K562 (cell line): ENCODE measurements around the gene RBM4B. TPM values are rescaled to one million over a fixed set of nuclear protein-coding genes. Genes with fewer than 3 reads are reported as not detected.
A peak's percentile ranks its signal among the peaks of the same experiment; 100 is the strongest.

Experiments
- CBX1 ChIP-seq: sonication (generic); IDR thresholded peaks from 2 replicates; pipeline ENCODE4 v1.6.1; 2016; ENCODE audit warnings: antibody characterized with exemption, low read depth, mild to moderate bottlenecking
- CCAR2 ChIP-seq: fragments of 200-400 bp; formaldehyde crosslinking; IDR thresholded peaks from 2 replicates; pipeline ENCODE4 v1.6.1; 2017; ENCODE audit warnings: mild to moderate bottlenecking, low read depth, low read length
- CGGBP1 ChIP-seq: fragments of 250-450 bp; sonication (Bioruptor Pico); IDR thresholded peaks from 2 replicates; pipeline ENCODE4 v1.9.0; 2021; ENCODE audit warnings: mild to moderate bottlenecking
- EP400 ChIP-seq: fragments of 450-650 bp; IDR thresholded peaks from 2 replicates; pipeline ENCODE4 v1.6.1; 2017; ENCODE audit warnings: antibody characterized with exemption, mild to moderate bottlenecking, moderate library complexity
- ESRRA ChIP-seq: fragments of 450-650 bp; IDR thresholded peaks from 2 replicates; pipeline ENCODE4 v1.6.1; 2014; ENCODE audit warnings: low read depth, mild to moderate bottlenecking, moderate library complexity, borderline replicate concordance
- HMG20A ChIP-seq: fragments of 450-650 bp; formaldehyde crosslinking; conservative IDR thresholded peaks from 2 replicates; pipeline ENCODE4 v1.4.0; 2020; ENCODE audit warnings: mild to moderate bottlenecking, mixed read lengths
- HSF4 ChIP-seq: fragments of 250-450 bp; sonication (Bioruptor Pico); IDR thresholded peaks from 2 replicates; pipeline ENCODE4 v2.1.2; 2022; ENCODE audit warnings: mild to moderate bottlenecking, moderate library complexity, borderline replicate concordance
- ILK ChIP-seq: fragments of 450-650 bp; IDR thresholded peaks from 2 replicates; pipeline ENCODE4 v1.6.1; 2016; ENCODE audit warnings: missing genetic modification characterization, low read depth, mild to moderate bottlenecking, missing compliant biosample characterization, moderate library complexity, borderline replicate concordance
- KAT7 ChIP-seq: sonication (generic); formaldehyde crosslinking; IDR thresholded peaks from 2 replicates; pipeline ENCODE4 v1.8.0; 2022; ENCODE audit warnings: missing genetic modification reagents, mild to moderate bottlenecking, borderline replicate concordance
- KLF10 ChIP-seq: fragments of 250-450 bp; sonication (Bioruptor Pico); IDR thresholded peaks from 2 replicates; pipeline ENCODE4 v1.6.1; 2021; ENCODE audit warnings: matching md5 sums
- KLF6 ChIP-seq: fragments of 250-450 bp; sonication (Bioruptor Pico); IDR thresholded peaks from 2 replicates; pipeline ENCODE4 v1.4.0; 2020; ENCODE audit warnings: mild to moderate bottlenecking, moderate library complexity, borderline replicate concordance
- NFE2L1 ChIP-seq: fragments of 450-650 bp; IDR thresholded peaks from 2 replicates; pipeline ENCODE4 v1.6.1; 2016; ENCODE audit warnings: missing genetic modification characterization, low read depth, mild to moderate bottlenecking, missing compliant biosample characterization, moderate library complexity, borderline replicate concordance
- POLR2AphosphoS2 ChIP-seq: IDR thresholded peaks from 2 replicates; pipeline ENCODE4 v1.6.1; 2012; ENCODE audit warnings: low read length, improper control_type of control experiment
- RBM22 ChIP-seq: fragments of 200-400 bp; formaldehyde crosslinking; IDR thresholded peaks from 2 replicates; pipeline ENCODE4 v1.6.1; 2018; ENCODE audit warnings: low read length, low read depth; ENCODE audit not compliant: poor library complexity, severe bottlenecking
- RFX7 ChIP-seq: fragments of 250-450 bp; sonication (Bioruptor Pico); IDR thresholded peaks from 2 replicates; pipeline ENCODE4 v1.5.1; 2021; ENCODE audit warnings: mild to moderate bottlenecking
- RREB1 ChIP-seq: fragments of 250-450 bp; sonication (Bioruptor Pico); IDR thresholded peaks from 2 replicates; pipeline ENCODE4 v1.4.0; 2020
- TBP ChIP-seq: optimal IDR thresholded peaks from 2 replicates; pipeline ENCODE3; 2011; ENCODE audit warnings: low read depth, low read length, improper control_type of control experiment
- TEAD2 ChIP-seq: fragments of 450-650 bp; IDR thresholded peaks from 2 replicates; pipeline ENCODE4 v1.6.1; 2016; ENCODE audit warnings: missing genetic modification characterization, control low read depth, missing compliant biosample characterization
- TOE1 ChIP-seq, 2 experiments: fragments of 450-650 bp in 1 of 2; sonication (generic) in 1 of 2; formaldehyde crosslinking in 1 of 2; IDR thresholded peaks; 2 replicates each; pipeline versions ENCODE4 v1.7.1 to v1.8.0; 2016 to 2022; ENCODE audit warnings: borderline replicate concordance in 2 of 2, mild to moderate bottlenecking in 2 of 2, antibody characterized with exemption in 1 of 2, inconsistent platforms in 1 of 2, low read depth in 1 of 2, missing genetic modification reagents in 1 of 2, moderate library complexity in 1 of 2
- ZSCAN29 ChIP-seq: fragments of 450-650 bp; IDR thresholded peaks from 2 replicates; pipeline ENCODE4 v1.6.1; 2017
- polyA plus RNA-seq, 8 experiments: library from polyadenylated mRNA; depleted of rRNA in 4 of 8; stranded (reverse) in 5 of 8; unstranded in 3 of 8; fragments of >200 nt; fragmentation: Nextera tagmentation in 2 of 8; fragmentation: Illumina TruSeq in 1 of 8; extraction: Ambion mirVana in 2 of 8; extraction: Trizol in 1 of 8; gene quantifications; 2 replicates each; pipeline versions ENCODE4 v1.2.1 to v1.2.3, GENCODE V29; 2011 to 2014; ENCODE audit warnings: inconsistent platforms in 1 of 8, missing spikeins in 1 of 8
- total RNA-seq, 7 experiments: library from RNA; depleted of rRNA in 6 of 7; stranded (reverse); fragments of >200 nt in 6 of 7; fragmentation: Illumina TruSeq in 2 of 7; extraction: Trizol in 2 of 7; gene quantifications; 2 replicates each; pipeline versions ENCODE4 v1.2.1 to v1.2.3, GENCODE V29; 2011 to 2021; ENCODE audit warnings: low replicate concordance in 1 of 7
- TF ChIP-seq, protein P1 (sequence below): fragments of 450-650 bp; IDR thresholded peaks from 2 replicates; pipeline ENCODE4 v1.6.1; 2018; ENCODE audit warnings: mild to moderate bottlenecking, low read depth; ENCODE audit not compliant: partially characterized antibody

Gene RBM4B
- total and polyA plus RNA-seq, 9 of the 15 experiments (the other 6 are each of a cell fraction or from before 2014, with no cell fraction given), result 14.6 to 39.9 (median 23.3) TPM

GRCh38 chr11:66637557-66638176 is 40.0 kb downstream of the RBM4B start (continued):
- no peak for TF ChIP-seq RREB1 (CRISPR knock-in tag)
- TF ChIP-seq RFX7 (CRISPR knock-in tag), result no peak
- TF ChIP-seq, protein P1, sequence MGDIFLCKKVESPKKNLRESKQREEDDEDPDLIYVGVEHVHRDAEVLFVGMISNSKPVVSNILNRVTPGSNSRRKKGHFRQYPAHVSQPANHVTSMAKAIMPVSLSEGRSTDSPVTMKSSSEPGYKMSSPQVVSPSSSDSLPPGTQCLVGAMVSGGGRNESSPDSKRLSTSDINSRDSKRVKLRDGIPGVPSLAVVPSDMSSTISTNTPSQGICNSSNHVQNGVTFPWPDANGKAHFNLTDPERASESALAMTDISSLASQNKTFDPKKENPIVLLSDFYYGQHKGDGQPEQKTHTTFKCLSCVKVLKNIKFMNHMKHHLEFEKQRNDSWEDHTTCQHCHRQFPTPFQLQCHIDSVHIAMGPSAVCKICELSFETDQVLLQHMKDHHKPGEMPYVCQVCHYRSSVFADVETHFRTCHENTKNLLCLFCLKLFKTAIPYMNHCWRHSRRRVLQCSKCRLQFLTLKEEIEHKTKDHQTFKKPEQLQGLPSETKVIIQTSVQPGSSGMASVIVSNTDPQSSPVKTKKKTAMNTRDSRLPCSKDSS, result no peak
- TF ChIP-seq CBX1, result no peak
- no peak for TF ChIP-seq RBM22
- 0 out of 2 replicates have a peak, but pooled peaks have one; percentile 25 for TF ChIP-seq ZSCAN29
- TF ChIP-seq HMG20A, result no peak
- no peak for TF ChIP-seq CCAR2
- no peak for TF ChIP-seq TEAD2 (tag)
- no peak for TF ChIP-seq CGGBP1 (CRISPR knock-in tag)
- no peak for TF ChIP-seq EP400
- peak; percentile 70; the same call in 1 of the 2 replicates for TF ChIP-seq TOE1 (IDR thresholded peaks at IDR 0.05; ENCODE audit: borderline replicate concordance)
- no peak for TF ChIP-seq TOE1 (CRISPR knock-in tag; IDR thresholded peaks at IDR 0.05; ENCODE audit: borderline replicate concordance, low read depth)
- TF ChIP-seq ILK, result no peak
- no peak for TF ChIP-seq NFE2L1 (tag)
- TF ChIP-seq HSF4, result no peak
- TF ChIP-seq POLR2AphosphoS2, result no peak
- no peak for TF ChIP-seq KLF6 (CRISPR knock-in tag)
- peak; percentile 11 for TF ChIP-seq TBP
- peak; percentile 83; the same call in 1 of the 2 replicates for TF ChIP-seq KAT7 (CRISPR knock-in tag)
- no peak for TF ChIP-seq KLF10 (CRISPR knock-in tag)
- no peak for TF ChIP-seq ESRRA
